ENCODE results near the gene NPTN.
A peak's percentile ranks its signal among the peaks of the same experiment; 100 is the strongest.
"Not testable (repeated sequence)": the region's sequence is repeated elsewhere in the genome, so short reads cannot be mapped to it uniquely, and the experiment has no call there.

The NPTN gene

GRCh38 chr15:73633111-73633990 is at the start of gene NPTN:
NPTN (minus strand) TSS chr15:73633389; CDS start chr15:73633215, 174 bp downstream.
- peak; percentile 98 for DNase-seq

GRCh38 chr15:73682600-73683090 is 49.5 kb upstream of the NPTN start:
- DNase-seq, result peak; percentile 21

DNA sequence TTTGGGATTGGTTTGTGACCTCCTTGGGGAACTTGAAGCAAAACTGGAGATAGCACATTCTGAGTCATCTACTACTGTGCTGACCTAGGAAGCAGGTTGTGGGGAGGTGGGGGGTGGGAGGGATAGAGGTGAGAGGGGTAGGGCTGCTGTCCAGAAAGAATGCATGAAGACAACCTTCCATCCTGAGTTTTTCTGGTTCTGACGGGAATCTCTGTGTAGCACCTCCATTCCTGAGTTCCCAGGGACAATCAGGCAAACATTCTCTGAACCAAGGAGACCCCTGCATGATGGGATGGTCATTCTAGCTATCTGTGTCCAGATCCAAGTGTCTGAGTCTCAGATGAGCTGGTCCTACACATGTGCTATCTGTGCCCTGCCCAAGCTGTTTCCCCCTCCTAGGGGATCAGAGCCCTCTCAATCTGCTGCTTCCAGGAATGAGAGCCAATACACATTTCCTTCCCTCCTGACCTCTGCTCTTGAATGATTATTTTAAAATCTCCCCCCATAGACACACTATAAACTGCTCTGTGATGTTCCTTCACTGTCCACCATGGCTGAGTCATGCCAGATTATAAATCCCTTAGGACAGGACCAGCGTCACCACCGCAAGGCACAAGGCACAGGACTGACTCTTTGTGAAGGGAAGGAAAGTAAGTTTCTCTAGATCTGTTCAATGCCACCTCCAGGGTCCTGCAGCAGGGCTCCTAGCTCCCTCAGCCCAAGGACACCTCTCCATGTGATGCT is 48.8 kb upstream of the NPTN start:
- no peak for DNase-seq

DNA sequence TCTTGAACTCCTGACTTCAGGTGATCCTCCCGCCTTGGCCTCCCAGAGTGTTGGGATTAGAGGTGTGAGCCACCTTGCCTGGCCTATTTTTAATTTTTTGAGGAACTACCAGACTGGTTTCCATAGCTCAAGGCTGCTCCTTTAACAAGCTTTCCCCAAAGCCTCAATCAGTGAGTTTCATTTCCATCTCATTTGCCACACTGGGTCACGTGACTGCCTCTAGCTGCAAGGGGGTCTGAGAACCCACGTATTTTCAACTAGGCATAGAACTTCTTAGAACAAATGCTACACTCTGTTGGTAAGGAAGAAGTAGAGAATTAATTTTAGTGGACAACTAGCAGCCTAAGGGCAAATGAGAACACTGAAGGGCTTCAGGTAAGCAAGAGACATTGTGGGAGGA is 47.9 kb upstream of the NPTN start:
- peak; percentile 24 for DNase-seq

- DNase-seq, result no peak
Observed at GRCh38 chr15:73680549-73680948, 47.4 kb upstream of the NPTN start.

DNA sequence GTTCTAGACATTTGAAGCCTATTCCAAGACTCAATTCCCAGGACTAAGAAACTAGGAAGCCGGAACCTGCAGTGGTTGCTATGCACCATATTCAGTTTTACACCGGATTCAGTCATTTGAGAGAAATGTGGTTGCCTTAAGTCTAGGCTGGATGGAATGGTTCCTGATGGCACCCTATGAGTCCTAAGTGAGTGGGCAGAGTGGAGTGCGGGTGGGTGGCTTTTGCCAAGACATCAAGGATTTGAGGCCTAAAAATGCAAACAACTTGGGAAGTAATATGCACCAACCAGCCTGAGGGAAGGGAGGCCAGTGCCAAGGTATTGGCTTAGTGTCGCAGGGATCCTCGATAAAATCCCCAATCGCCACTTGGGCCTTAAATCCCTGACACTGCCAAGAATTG is 46.8 kb upstream of the NPTN start:
- no peak for DNase-seq

DNA sequence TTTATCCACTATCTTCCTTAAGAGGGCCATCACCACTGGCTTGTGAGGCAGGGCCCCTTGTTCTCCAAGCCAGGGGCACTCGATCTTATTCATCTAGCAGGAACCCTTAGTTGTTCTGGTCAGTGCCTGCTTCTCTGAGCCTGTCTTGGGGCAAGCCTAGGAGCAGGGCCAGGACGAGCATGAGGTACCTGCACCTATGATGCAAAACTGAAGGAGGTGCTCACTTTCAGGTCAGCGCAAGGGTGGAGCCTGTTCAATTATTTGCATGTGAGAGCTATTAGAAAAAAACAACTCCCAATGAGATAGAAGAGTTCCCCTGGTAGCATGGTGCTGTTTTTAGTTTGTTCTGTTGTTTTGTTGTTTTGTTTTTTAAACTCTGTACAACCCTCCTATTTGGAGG is 46.0 kb upstream of the NPTN start:
- no peak for DNase-seq

DNA sequence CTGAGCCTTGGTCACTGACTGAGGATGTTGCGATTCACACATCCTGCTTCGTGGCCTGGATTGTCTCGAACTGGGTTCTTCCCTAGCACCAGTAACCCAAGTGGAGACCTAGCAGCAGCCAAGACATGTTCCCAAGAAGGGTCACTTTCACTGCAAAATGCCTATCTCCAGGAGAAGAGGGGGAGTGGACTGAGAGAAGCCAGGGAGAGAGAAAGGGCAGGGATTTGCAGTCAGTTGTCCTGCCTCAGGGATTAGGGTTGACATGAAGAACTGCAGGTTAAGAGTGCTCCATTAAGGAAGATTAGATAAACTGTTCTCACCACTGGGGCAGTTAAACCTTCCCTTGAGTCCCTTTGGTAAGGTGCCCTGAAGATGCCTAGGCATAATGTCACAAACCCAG is 45.3 kb upstream of the NPTN start:
- DNase-seq, result no peak

GRCh38 chr15:73677733-73678132 is 44.5 kb upstream of the NPTN start:
- DNase-seq, result no peak

- peak; percentile 82 for DNase-seq
Observed at GRCh38 chr15:73677146-73677607, 44.0 kb upstream of the NPTN start.

GRCh38 chr15:73674587-73674986 is 41.4 kb upstream of the NPTN start:
- no peak for DNase-seq

GRCh38 chr15:73660455-73660854 is 27.3 kb upstream of the NPTN start:
- DNase-seq, result no peak

DNA sequence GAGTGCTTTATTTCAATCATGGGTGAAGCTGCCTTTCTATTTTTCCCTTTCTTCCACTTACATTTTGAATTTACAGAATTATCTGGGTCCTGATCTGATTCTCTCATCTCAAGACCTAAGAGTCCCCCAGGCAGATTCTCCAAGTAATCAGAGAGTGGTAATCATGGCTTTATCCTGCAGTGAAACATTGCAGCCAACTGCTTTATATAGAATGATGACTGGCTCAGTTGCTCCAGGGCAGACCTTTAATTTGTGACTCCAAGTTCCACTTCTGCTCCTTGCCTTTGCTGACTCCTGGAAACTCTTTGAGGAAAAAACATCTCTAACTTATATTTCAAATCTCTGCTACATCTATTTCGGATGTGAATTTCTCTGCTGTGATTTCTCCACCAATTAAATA is 25.5 kb upstream of the NPTN start:
- DNase-seq, result no peak

GRCh38 chr15:73655724-73656123 is 22.5 kb upstream of the NPTN start:
- no peak for DNase-seq

DNA sequence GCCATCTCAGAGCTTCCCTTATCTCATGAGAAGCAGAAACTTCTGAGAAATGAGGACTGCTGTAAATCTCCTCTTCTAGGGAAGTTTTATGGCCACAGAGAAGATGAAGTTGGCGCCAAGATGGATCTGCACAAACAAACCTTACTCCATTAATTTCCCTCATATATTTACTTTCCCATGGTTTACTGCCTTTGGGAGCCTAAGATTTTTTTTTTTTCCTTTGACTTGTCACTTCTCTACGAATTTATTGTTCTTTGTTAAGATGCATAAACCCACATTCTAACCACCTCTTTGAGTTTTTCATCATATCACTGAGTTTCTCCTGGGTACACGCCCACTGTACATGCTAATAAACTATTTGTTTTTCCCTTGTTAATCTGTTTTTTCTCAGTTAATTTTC is 21.5 kb upstream of the NPTN start:
- DNase-seq, result no peak

DNA sequence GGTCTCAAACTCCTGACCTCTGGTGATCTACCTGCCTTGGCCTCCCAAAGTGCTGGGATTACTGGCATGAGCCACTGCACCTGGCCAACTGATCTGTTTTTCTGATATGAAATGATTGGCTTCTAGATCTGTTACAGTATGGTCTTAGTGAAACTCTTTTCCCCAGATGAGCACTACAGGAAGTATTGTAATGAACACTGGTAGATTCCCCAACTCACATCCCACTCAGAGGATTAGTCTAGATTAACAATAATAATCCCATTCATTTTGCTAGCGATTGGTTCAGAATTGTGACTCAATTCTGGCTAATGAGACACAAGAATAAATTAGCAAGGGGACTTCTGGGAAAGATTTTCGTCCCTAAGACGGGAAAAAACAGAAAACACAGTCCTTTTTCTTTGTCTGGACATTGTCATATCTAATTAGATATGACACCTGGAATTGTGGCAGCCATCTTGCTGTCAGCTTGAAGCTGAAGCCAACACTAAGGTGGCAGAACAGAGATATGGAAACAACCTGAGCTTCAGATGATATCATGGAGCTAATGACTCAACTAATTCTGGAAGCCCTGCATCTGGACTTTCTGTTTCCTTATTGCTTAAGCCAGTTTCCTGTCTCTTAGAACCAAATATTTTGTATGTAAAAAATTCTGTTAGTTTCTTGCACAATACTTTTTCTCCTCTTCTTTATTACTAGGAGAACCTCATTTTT is 17.4 kb upstream of the NPTN start:
- no peak for DNase-seq

DNA sequence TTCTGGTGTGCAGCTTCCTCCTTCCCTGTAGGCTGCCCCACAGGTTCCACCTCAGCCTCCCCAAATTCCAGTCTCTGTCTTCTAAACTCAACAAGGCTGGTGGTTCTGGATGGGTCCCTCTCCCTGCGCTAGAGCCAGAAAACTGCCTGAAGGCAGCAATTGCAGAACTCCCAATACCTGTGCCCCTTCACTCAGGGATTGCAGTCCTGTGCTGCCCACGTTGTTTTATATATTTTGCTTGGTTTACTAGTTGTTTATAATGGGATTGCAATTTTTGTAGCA is 14.8 kb upstream of the NPTN start:
- no peak for DNase-seq

DNA sequence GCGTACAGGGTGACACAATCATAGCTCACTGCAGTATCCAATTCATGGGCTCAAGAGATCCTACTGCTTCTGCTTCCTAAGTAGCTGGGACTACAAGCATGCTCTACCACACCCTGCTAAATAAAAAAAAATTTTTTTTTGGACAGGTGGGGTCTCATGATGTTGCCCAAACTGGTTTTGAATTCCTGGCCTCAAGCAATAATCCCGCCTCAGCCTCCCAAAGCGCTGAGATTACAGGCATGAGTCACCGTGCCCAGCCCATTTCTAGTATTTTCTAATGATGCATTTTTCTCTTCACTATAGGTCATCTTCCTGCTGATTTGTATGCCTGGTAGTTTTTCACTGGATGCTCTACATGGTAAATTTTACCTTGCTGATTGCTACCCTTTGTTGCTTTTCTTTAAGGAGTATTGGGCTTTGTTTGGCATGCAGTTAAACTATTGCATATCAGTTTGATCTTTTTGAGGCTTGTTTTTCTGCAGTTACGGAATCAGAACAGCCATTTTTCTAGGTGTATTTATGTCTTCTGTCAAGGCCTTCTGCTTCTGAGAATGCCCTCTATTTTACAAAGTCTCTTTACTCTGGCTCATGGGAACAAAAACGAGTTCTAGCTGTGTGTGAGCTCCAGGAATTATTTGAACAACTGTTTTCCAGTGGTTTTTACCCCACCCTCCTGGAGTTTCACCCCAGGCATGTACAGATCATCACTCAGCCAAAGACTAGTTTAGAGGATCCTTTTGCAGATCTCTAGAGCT is 14.2 kb upstream of the NPTN start:
- no peak for DNase-seq

DNA sequence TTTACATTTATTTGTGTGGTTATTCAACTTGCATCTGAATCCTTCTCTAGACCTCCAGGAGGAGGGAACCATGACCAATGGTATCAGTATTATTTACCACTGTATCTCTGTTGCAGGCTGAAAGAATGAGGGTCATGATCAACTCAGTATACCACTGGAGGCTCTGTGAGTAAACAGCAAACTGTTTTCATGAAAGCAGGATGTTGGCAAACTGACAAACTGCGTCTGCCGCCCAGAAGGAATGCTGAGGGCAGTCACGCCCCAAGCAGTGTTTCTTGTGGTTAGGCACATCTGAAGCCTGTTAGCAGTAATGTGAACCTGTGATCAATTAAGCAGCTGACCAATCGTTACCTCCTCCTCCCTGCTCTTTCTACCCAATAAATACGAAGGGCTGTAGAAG is 6.3 kb upstream of the NPTN start:
- DNase-seq, result not testable (repeated sequence)

DNA sequence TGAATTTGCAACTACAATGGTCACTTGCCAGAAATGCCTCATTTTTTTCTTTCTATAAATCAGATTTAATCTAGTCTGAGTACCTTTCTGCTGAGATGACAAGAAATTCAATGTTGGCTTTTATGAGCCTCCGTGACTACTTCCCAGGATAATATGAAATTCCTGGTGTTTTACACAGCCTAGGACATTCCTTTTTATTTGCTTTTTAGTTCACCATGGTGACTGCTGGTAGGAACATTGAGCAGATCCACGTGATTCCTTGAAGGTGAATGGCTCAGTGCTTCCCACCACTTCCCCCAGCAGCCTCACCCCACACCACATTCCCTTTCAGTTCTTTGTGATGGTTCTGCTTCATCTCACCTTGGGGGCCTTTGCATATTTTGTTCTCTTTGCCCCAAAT is 4.3 kb upstream of the NPTN start:
- no peak for DNase-seq

DNA sequence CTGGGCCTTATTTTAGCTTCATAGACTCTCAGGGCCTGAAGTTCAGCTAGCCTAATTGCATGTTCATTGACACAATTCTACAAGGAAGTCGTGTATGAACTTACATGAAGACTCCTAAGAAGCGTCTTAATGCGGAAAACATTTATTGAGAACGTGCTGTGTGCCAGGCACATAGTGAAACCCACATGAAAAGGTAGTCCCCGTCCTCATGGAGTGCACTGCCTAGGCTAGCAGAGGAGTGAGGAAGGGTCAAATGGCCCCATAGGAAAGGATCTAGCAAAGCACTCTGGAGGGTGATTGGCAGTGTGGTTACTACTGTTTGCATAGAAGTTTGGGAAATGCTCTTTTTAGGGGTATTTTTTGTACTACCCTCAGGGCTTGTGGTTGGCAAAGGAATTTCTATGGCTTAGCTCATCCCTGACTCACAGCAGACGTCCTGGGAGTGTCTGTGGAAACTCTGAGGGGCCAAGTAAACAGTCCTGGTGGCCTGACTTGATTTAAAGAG is 854 bp upstream of the NPTN start:
- DNase-seq, result no peak

- DNase-seq, result no peak
Observed at GRCh38 chr15:73632670-73633058, 525 bp downstream of the NPTN start.

Measured in eye (tissue), 1 donor.